NCI-H526 treated with DMSO at 0.1 percent for 48 hours (cell line): ENCODE data around the gene PPM1M.

Experiments
- DNase-seq: peaks from one replicate; lab custom pipeline; 2025; lab: John Stamatoyannopoulos, UW

The PPM1M gene

GRCh38 chr3:52245322-52246263 is at the start of gene PPM1M:
Gene PPM1M, plus strand, starts transcription at chr3:52245759. Its CDS starts 66 bp downstream, at chr3:52245825.
- DNase-seq = no peak

- DNase-seq = no peak
Observed at GRCh38 chr3:52195823-52196331, 49.7 kb upstream of the PPM1M start.

GRCh38 chr3:52196977-52197376 is 48.6 kb upstream of the PPM1M start:
- peak; percentile 20 for DNase-seq

- DNase-seq = no peak
Observed at GRCh38 chr3:52197499-52197841, 48.1 kb upstream of the PPM1M start.

GRCh38 chr3:52197842-52198625 is 47.5 kb upstream of the PPM1M start, which contains the start of gene ALAS1:
Gene ALAS1, plus strand, starts transcription at chr3:52198160. Its CDS starts 1,082 bp downstream, at chr3:52199242.
- DNase-seq = peak; percentile 68

GRCh38 chr3:52198643-52199608 is 46.6 kb upstream of the PPM1M start:
- DNase-seq = no peak

GRCh38 chr3:52200981-52201679 is 44.4 kb upstream of the PPM1M start:
- no peak for DNase-seq

- DNase-seq = no peak
Observed at GRCh38 chr3:52202384-52203077, 43.0 kb upstream of the PPM1M start.

- no peak for DNase-seq
Observed at GRCh38 chr3:52203701-52204100, 41.9 kb upstream of the PPM1M start.

- DNase-seq = no peak
Observed at GRCh38 chr3:52204337-52205073, 41.1 kb upstream of the PPM1M start.

- DNase-seq = no peak
Observed at GRCh38 chr3:52205727-52206372, 39.7 kb upstream of the PPM1M start.

- DNase-seq = no peak
Observed at GRCh38 chr3:52208556-52208955, 37.0 kb upstream of the PPM1M start.

GRCh38 chr3:52210037-52210436 is 35.5 kb upstream of the PPM1M start:
- no peak for DNase-seq

GRCh38 chr3:52210550-52211046 is 35.0 kb upstream of the PPM1M start:
- no peak for DNase-seq

GRCh38 chr3:52211268-52211891 is 34.2 kb upstream of the PPM1M start:
- DNase-seq = no peak

GRCh38 chr3:52213005-52213404 is 32.6 kb upstream of the PPM1M start:
- no peak for DNase-seq

- no peak for DNase-seq
Observed at GRCh38 chr3:52213901-52214300, 31.7 kb upstream of the PPM1M start.

- no peak for DNase-seq
Observed at GRCh38 chr3:52215351-52215750, 30.2 kb upstream of the PPM1M start.
